SH-SY5Y (cell line): ENCODE data around the gene NOX4.

Source experiments
- GATA2 ChIP-seq: IDR thresholded peaks from 2 replicates; pipeline ENCODE4 v1.6.1; 2011; ENCODE audit warnings: mild to moderate bottlenecking, low read depth, low read length
- GATA3 ChIP-seq: IDR thresholded peaks from 2 replicates; pipeline ENCODE4 v1.6.1; 2011; ENCODE audit warnings: low read depth, mild to moderate bottlenecking, low read length, moderate library complexity

GRCh38 chr11:89490981-89491690 lies at the start of gene NOX4:
- TF ChIP-seq GATA2 (no peak), GATA3 (no peak)
